ENCODE results near the gene DCUN1D2.

GRCh38 chr13:113491982-113492381 lies 1.5 kb upstream of the DCUN1D2 start:
- TF ChIP-seq CTCF (IDR thresholded peaks at IDR 0.05) (no peak), EP300 (IDR thresholded peaks at IDR 0.05) (no peak), POLR2AphosphoS5 (IDR thresholded peaks at IDR 0.05) (no peak)
